Epithelial cell of alveolus of lung (primary cell): ENCODE data around the gene SV2C. TPM values are rescaled to one million over a fixed set of nuclear protein-coding genes. Genes with fewer than 3 reads are reported as not detected.

Experiments
- total RNA-seq: library from RNA; depleted of rRNA; stranded (reverse); fragments of >200 nt; gene quantifications from 2 replicates; pipeline ENCODE4 v1.2.1, GENCODE V29; 2015

Gene SV2C, protein sequence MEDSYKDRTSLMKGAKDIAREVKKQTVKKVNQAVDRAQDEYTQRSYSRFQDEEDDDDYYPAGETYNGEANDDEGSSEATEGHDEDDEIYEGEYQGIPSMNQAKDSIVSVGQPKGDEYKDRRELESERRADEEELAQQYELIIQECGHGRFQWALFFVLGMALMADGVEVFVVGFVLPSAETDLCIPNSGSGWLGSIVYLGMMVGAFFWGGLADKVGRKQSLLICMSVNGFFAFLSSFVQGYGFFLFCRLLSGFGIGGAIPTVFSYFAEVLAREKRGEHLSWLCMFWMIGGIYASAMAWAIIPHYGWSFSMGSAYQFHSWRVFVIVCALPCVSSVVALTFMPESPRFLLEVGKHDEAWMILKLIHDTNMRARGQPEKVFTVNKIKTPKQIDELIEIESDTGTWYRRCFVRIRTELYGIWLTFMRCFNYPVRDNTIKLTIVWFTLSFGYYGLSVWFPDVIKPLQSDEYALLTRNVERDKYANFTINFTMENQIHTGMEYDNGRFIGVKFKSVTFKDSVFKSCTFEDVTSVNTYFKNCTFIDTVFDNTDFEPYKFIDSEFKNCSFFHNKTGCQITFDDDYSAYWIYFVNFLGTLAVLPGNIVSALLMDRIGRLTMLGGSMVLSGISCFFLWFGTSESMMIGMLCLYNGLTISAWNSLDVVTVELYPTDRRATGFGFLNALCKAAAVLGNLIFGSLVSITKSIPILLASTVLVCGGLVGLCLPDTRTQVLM
- total RNA-seq: not detected in 2 replicates

DNA sequence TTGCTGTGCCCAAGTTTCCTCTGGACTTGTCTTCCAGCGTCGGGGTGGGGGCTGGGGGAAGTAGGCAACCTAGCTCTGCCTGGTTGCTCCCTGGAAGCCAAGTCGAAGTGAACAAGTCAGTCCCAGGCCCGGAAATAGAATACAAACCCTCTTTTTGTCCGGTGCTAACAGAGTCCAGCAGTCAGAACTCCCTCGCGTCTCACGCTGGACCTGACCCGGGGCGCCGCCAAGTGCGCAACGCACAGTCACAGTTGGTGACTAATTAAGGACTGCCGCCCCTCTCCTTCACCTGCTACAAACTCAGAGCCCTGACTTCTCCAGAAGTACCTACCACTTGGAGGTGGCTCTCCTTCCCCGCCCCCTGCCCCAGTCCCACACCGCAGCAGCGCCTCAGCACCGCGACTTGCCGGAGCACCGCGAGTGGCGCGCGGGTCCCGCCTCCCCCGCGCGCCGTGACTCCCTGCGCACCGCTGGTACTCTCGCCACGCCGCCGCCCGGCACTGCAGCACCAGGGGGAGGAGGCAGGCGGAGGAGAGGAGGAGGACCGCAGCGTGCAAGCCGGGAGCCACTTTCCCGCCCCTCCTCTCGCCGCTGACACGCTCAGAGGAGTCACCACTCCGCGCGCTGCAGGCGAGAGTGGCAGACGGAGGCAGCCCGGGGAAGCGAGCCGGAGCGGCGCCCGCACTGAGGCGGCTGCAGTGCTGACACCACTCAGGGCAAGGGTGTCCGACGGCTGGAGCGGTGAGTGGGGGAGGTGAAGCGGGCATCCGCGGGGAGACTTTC lies at the start of gene SV2C:
SV2C (plus strand) TSS at position 612 of the 783 bp plus-strand sequence. CDS start 48,368 bp downstream, outside the sequence.

DNA sequence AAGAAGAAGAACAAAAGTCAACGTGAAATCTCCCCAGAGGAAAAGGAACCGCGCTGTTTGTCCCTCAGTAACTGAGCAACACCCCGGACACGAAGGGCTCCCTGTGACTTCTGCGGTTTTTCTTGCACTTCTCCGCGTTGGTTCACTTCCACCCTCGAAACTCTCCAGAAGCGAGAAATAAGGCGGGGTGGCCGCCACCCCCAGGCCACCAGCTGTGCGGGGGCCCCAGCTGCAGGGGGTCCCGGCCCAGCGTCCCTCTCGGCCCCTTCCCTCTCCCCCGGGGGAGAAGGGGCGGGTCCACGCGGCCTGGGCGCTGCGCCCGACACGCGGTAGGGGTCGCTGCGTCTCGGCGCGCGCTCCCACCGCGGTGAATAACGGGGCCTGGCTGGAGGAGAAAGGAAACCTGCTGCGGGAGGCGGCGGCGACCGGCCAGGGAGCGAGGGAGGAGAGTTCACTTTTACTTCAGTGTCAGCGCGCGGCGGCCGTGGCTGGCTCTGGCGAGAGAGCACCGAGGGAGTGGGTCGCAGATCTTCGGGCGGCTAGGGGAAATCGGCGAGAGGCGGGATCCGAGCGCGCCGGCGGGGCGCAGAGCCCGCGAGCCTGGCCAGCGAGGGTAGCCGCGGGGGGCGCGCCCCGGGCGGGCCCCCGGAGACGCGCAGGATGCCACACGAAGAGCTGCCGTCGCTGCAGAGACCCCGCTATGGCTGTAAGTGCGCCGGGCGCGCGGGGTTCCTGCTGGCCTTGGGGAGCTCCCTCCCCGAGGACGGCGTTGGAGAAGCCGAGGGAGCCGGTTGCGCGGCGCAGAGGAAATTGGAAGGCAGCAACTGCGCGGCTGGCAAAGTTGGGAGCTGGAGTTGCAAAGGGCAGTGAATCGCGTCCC lies 319.9 kb downstream of the SV2C start, which contains the start of gene IQGAP2:
IQGAP2 (plus strand) TSS at position 400 of the 880 bp plus-strand sequence; CDS start at position 661, 261 bp downstream.

